RPMI7951 (cell line): ENCODE results near the gene GATAD2A. TPM values are rescaled to one million over a fixed set of nuclear protein-coding genes. Genes with fewer than 3 reads are reported as not detected.
"Not testable (repeated sequence)": the region's sequence is repeated elsewhere in the genome, so short reads cannot be mapped to it uniquely, and the experiment has no call there.

Experiments used
- DNase-seq: peaks from one replicate; pipeline ENCODE4 v3.0.0-alpha.2; 2012; ENCODE audit warnings: low read depth
- total RNA-seq: library from RNA; depleted of rRNA; stranded (reverse); fragments of >200 nt; shearing (Covaris generic); gene quantifications from 2 replicates; pipeline ENCODE4 v1.2.3, GENCODE V29; 2014; rRNA removed

Gene GATAD2A
- total RNA-seq: 21.9 and 23.9 TPM in 2 replicates

GRCh38 chr19:19404879-19405860 lies at the start of gene GATAD2A:
Gene GATAD2A (plus strand): TSS chr19:19405675. CDS start chr19:19465346, 59,671 bp downstream.
- DNase-seq: peak; percentile 92

- DNase-seq: no peak
These were observed 49.0 kb upstream of the GATAD2A start for GRCh38 chr19:19356500-19356899.

GRCh38 chr19:19356901-19357566 lies 48.4 kb upstream of the GATAD2A start:
- DNase-seq: no peak

- peak; percentile 84 for DNase-seq
These were observed 44.3 kb upstream of the GATAD2A start for GRCh38 chr19:19361075-19361594.

GRCh38 chr19:19362075-19362474 lies 43.4 kb upstream of the GATAD2A start:
- no peak for DNase-seq

GRCh38 chr19:19366434-19367396 lies 38.8 kb upstream of the GATAD2A start:
- peak; percentile 72 for DNase-seq

GRCh38 chr19:19368087-19368486 lies 37.4 kb upstream of the GATAD2A start:
- DNase-seq: no peak

- no peak for DNase-seq
These were observed 34.4 kb upstream of the GATAD2A start for GRCh38 chr19:19371059-19371458.

GRCh38 chr19:19372656-19373416 lies 32.6 kb upstream of the GATAD2A start:
- peak; percentile 85 for DNase-seq

GRCh38 chr19:19379527-19379926 lies 25.9 kb upstream of the GATAD2A start:
- DNase-seq: no peak

- DNase-seq: not testable (repeated sequence)
These were observed 25.2 kb upstream of the GATAD2A start for GRCh38 chr19:19380316-19380715.

GRCh38 chr19:19381007-19381926 lies 24.2 kb upstream of the GATAD2A start:
- DNase-seq: no peak

- no peak for DNase-seq
These were observed 23.4 kb upstream of the GATAD2A start for GRCh38 chr19:19382118-19382517.

GRCh38 chr19:19384486-19384885 lies 21.0 kb upstream of the GATAD2A start:
- no peak for DNase-seq

- DNase-seq: peak; percentile 100
These were observed 20.2 kb upstream of the GATAD2A start for GRCh38 chr19:19385131-19385895.

- DNase-seq: no peak
These were observed 19.3 kb upstream of the GATAD2A start for GRCh38 chr19:19385896-19386869.

GRCh38 chr19:19387108-19387507 lies 18.4 kb upstream of the GATAD2A start:
- DNase-seq: no peak
